ENCODE data around the gene SAMD7. TPM values are rescaled to one million over a fixed set of nuclear protein-coding genes. Genes with fewer than 3 reads are reported as not detected.

Gene SAMD7
- polyA plus RNA-seq, 3 donors = not detected

GRCh38 chr3:169895072-169895471, 16.3 kb upstream of the SAMD7 start:
- Mint-ChIP-seq H3K27ac (no peak overlapping the region), H3K36me3 (no peaks in the 10 kb centered on the region), H3K9me3 (peaks cover 2 to 11% (median 6%) of the 10 kb centered on the region in 7 donors), H3K27me3 (ENCODE audit: low read depth in 3 of 3) (peaks cover 0 to 2% (median 0%) of the 10 kb centered on the region in 3 donors), H3K4me1 (no peaks in the 10 kb centered on the region), H3K4me3 (no peak overlapping the region)
- Histone ChIP-seq H4K20me1 (ENCODE audit: insufficient read depth, low read length) (no peaks in the 10 kb centered on the region), H3K27ac (ENCODE audit: low read depth in 1 of 2, low read length in 2 of 2) (no peak overlapping the region), H3K36me3 (replicated peaks in 1 of 2; ENCODE audit: control insufficient read depth in 1 of 2, insufficient read depth in 2 of 2, low read length in 2 of 2) (no peaks in the 10 kb centered on the region), H3K9ac (ENCODE audit: insufficient read depth, low read length, poor library complexity, severe bottlenecking) (no peak overlapping the region), H2AFZ (ENCODE audit: insufficient read depth, low read depth, low read length, poor library complexity, severe bottlenecking) (no peak overlapping the region), H3K79me2 (ENCODE audit: insufficient read depth, low read length) (no peaks in the 10 kb centered on the region), H3K4me2 (replicated peaks; ENCODE audit: extremely low read depth, low read length, poor library complexity, severe bottlenecking) (no peak overlapping the region), H3K9me3 (replicated peaks in 1 of 2; ENCODE audit: control insufficient read depth in 1 of 2, insufficient read depth in 1 of 2, low read length in 2 of 2) (no peaks in the 10 kb centered on the region), H3K27me3 (ENCODE audit: control insufficient read depth in 2 of 2, insufficient read depth in 2 of 2, low read length in 2 of 2) (no peaks in the 10 kb centered on the region), H3K4me3 (replicated peaks in 1 of 3; ENCODE audit: low read depth in 2 of 3, low read length in 3 of 3) (no peak overlapping the region), H3K4me1 (ENCODE audit: control insufficient read depth in 1 of 2, insufficient read depth in 2 of 2, low read length in 2 of 2) (no peaks in the 10 kb centered on the region)
- TF ChIP-seq, protein P1, sequence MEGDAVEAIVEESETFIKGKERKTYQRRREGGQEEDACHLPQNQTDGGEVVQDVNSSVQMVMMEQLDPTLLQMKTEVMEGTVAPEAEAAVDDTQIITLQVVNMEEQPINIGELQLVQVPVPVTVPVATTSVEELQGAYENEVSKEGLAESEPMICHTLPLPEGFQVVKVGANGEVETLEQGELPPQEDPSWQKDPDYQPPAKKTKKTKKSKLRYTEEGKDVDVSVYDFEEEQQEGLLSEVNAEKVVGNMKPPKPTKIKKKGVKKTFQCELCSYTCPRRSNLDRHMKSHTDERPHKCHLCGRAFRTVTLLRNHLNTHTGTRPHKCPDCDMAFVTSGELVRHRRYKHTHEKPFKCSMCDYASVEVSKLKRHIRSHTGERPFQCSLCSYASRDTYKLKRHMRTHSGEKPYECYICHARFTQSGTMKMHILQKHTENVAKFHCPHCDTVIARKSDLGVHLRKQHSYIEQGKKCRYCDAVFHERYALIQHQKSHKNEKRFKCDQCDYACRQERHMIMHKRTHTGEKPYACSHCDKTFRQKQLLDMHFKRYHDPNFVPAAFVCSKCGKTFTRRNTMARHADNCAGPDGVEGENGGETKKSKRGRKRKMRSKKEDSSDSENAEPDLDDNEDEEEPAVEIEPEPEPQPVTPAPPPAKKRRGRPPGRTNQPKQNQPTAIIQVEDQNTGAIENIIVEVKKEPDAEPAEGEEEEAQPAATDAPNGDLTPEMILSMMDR (IDR thresholded peaks at IDR 0.05) = no peak
- DNase-seq = no peak
- 78% methylated on average over 5 of the region's 6 CpGs for WGBS (ENCODE audit: insufficient coverage)
- intact Hi-C loops (cut with micrococcal nuclease) = no loop called here

DNA sequence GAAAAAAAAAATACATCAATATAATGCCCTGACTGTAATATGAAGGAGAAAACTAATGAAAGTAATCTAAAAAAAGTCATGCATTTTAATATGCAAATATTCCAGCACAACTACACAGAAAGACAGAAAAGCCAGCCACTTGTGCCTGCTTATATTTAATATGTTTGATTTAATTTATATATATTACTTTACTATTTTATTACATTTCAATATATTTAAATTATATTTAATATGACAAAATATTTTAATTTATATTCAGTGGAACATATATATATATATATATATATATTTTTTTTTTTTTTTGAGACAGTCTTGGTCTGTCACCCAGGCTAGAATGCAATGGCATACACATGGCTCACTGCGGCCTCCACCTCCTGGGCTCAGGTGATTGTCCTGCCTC, 14.1 kb upstream of the SAMD7 start:
- H2AFZ ChIP-seq (ENCODE audit: insufficient read depth, low read depth, low read length, poor library complexity, severe bottlenecking) = no peak overlapping the region

More for the DNA sequence above, 14.1 kb upstream of the SAMD7 start:
- Histone ChIP-seq H3K4me3 (replicated peaks in 1 of 3; ENCODE audit: low read depth in 2 of 3, low read length in 3 of 3) (no peak overlapping the region), H3K4me2 (replicated peaks; ENCODE audit: extremely low read depth, low read length, poor library complexity, severe bottlenecking) (no peak overlapping the region), H3K4me1 (ENCODE audit: control insufficient read depth in 1 of 2, insufficient read depth in 2 of 2, low read length in 2 of 2) (no peaks in the 10 kb centered on the region), H3K27me3 (ENCODE audit: control insufficient read depth in 2 of 2, insufficient read depth in 2 of 2, low read length in 2 of 2) (no peaks in the 10 kb centered on the region), H3K36me3 (replicated peaks in 1 of 2; ENCODE audit: control insufficient read depth in 1 of 2, insufficient read depth in 2 of 2, low read length in 2 of 2) (no peaks in the 10 kb centered on the region), H4K20me1 (ENCODE audit: insufficient read depth, low read length) (no peaks in the 10 kb centered on the region), H3K27ac (ENCODE audit: low read depth in 1 of 2, low read length in 2 of 2) (no peak overlapping the region), H3K9me3 (replicated peaks in 1 of 2; ENCODE audit: control insufficient read depth in 1 of 2, insufficient read depth in 1 of 2, low read length in 2 of 2) (peaks cover 13 to 17% of the 10 kb centered on the region in 2 donors), H3K79me2 (ENCODE audit: insufficient read depth, low read length) (no peaks in the 10 kb centered on the region), H3K9ac (ENCODE audit: insufficient read depth, low read length, poor library complexity, severe bottlenecking) (no peak overlapping the region)
- no peak for DNase-seq
- H3K27ac Mint-ChIP-seq = no peak overlapping the region
- peaks cover 10 to 33% (median 20%) of the 10 kb centered on the region in 7 donors for H3K9me3 Mint-ChIP-seq
- H3K27me3 Mint-ChIP-seq (ENCODE audit: low read depth in 3 of 3) = peaks cover 0 to 2% (median 0%) of the 10 kb centered on the region in 3 donors
- intact Hi-C loops (cut with micrococcal nuclease) = no loop called here
- TF ChIP-seq, protein P1 (IDR thresholded peaks at IDR 0.05) = no peak
- 100% methylated on average over 1 of the region's 1 CpG for WGBS (ENCODE audit: insufficient coverage)
- H3K4me1 Mint-ChIP-seq = no peaks in the 10 kb centered on the region
- no peaks in the 10 kb centered on the region for H3K36me3 Mint-ChIP-seq
- no peak overlapping the region for H3K4me3 Mint-ChIP-seq
